Transverse colon (tissue), 4 donors: ENCODE data around the gene FXYD7. TPM values are rescaled to one million over a fixed set of nuclear protein-coding genes. Genes with fewer than 3 reads are reported as not detected.

Experiments used
- DNase-seq: peaks from one replicate; pipeline ENCODE4 v3.0.0-alpha.2; 2019
- H3K27ac ChIP-seq, 4 donors: fragments of 200-600 bp; sonication (generic); 2 replicates each; pipeline ENCODE4 v1.5.1; 2016 to 2018; ENCODE audit warnings: inconsistent platforms in 4 of 4
- H3K27me3 ChIP-seq: fragments of 200-600 bp; sonication (generic); 2 replicates; pipeline ENCODE4 v1.5.1; 2017; ENCODE audit warnings: inconsistent platforms
- H3K36me3 ChIP-seq, 4 donors: fragments of 200-600 bp; sonication (generic); 2 replicates each; pipeline ENCODE4 v1.5.1; 2017 to 2019; ENCODE audit warnings: inconsistent platforms in 4 of 4
- H3K4me1 ChIP-seq, 4 donors: fragments of 200-600 bp; sonication (generic); 2 replicates each; pipeline ENCODE4 v1.5.1; 2017 to 2020; ENCODE audit warnings: inconsistent platforms in 4 of 4
- H3K4me3 ChIP-seq, 4 donors: fragments of 200-600 bp; sonication (generic); 1 replicate in 1 of 4; 2 replicates in 3 of 4; pipeline versions ENCODE4 v1.5.1 to v1.6.1; 2017 to 2019; ENCODE audit warnings: inconsistent platforms in 4 of 4
- H3K9me3 ChIP-seq, 2 donors: fragments of 200-600 bp; sonication (generic); 2 replicates each; pipeline ENCODE4 v1.5.1; 2017 to 2019; ENCODE audit warnings: inconsistent platforms in 2 of 2
- CTCF ChIP-seq, 5 experiments: fragments of 200-600 bp in 3 of 5; fragments of 450-650 bp in 2 of 5; sonication (generic) in 3 of 5; IDR thresholded peaks; 1 replicate in 2 of 5; 2 replicates in 3 of 5; pipeline ENCODE4 v1.5.1; 2016 to 2017; ENCODE audit warnings: antibody characterized with exemption in 5 of 5, inconsistent platforms in 3 of 5, mild to moderate bottlenecking in 2 of 5, moderate library complexity in 1 of 5
- EP300 ChIP-seq: sonication (generic); formaldehyde crosslinking; IDR thresholded peaks from one replicate; pipeline ENCODE4 v1.6.1; 2017; ENCODE audit warnings: antibody characterized with exemption, low read depth
- POLR2A ChIP-seq: fragments of 450-650 bp; IDR thresholded peaks from one replicate; pipeline ENCODE4 v1.6.1; 2016; ENCODE audit warnings: antibody characterized with exemption, mild to moderate bottlenecking, moderate library complexity
- POLR2AphosphoS5 ChIP-seq, 3 donors: sonication (generic); formaldehyde crosslinking; IDR thresholded peaks; one replicate each; pipeline ENCODE4 v1.6.1; 2016; ENCODE audit warnings: antibody characterized with exemption in 3 of 3
- WGBS, 2 donors: methylation state at CpG; one replicate each; pipeline ENCODE4 v1.1.5; 2018; ENCODE audit warnings: low coverage in 1 of 2; 5-methylcytosine and 5-hydroxymethylcytosine counted together
- in situ Hi-C, 4 donors: fragments of 200-750 bp; cut with MboI; loops; one replicate each; pipeline versions ENCODE4 v1.15.0 to v1.15.1; 2017; ENCODE audit warnings: low sequenced_read_pairs in 3 of 4, low pct_ligation_motif_present in 1 of 4, low pct_unique_long_range_greater_than_20kb in 1 of 4
- intact Hi-C: fragments of 100-400 bp; cut with DNase I; formaldehyde crosslinking; loops from one replicate; pipeline ENCODE4 v1.15.1; 2023; ENCODE audit warnings: low total_unique reads
- total RNA-seq, 4 donors: library from RNA; depleted of rRNA; stranded (reverse); fragments of >200 nt; gene quantifications; one replicate each; pipeline ENCODE4 v1.1.0, GENCODE V29; 2016

Gene FXYD7
- total RNA-seq, 4 donors from 2014 or later, result not detected

GRCh38 chr19:35170359-35171061 lies 27.5 kb downstream of the FXYD7 start:
- TF ChIP-seq EP300, result no peak
- TF ChIP-seq POLR2A, result no peak
- no peak for TF ChIP-seq CTCF (IDR thresholded peaks at IDR 0.05)
- TF ChIP-seq POLR2AphosphoS5 (IDR thresholded peaks at IDR 0.05), result no peak
- no peak for DNase-seq
- 65 to 82% methylated on average over 3 to 7 of the region's 7 CpGs for WGBS, 2 donors
- Histone ChIP-seq H3K36me3 (no peaks in the 10 kb centered on the region), H3K9me3 (peaks cover 0 to 6% of the 10 kb centered on the region in 2 donors), H3K27me3 (no peaks in the 10 kb centered on the region), H3K27ac (no peak overlapping the region), H3K4me1 (no peaks in the 10 kb centered on the region), H3K4me3 (no peak overlapping the region)
- in situ Hi-C loops (no loop called here), intact Hi-C loops (no loop called here)

- TF ChIP-seq POLR2AphosphoS5 (IDR thresholded peaks at IDR 0.05) (no peak), CTCF (IDR thresholded peaks at IDR 0.05) (no peak), EP300 (no peak), POLR2A (no peak)
- no peak overlapping the region for H3K4me3 ChIP-seq
- DNase-seq, result no peak
- intact Hi-C loops (no loop called here), in situ Hi-C loops (no loop called here)
- H3K9me3 ChIP-seq, result no peaks in the 10 kb centered on the region
- WGBS, 2 donors, result 33 to 40% methylated on average over 3 of the region's 3 CpGs
- H3K27ac ChIP-seq, result no peak overlapping the region
- no peaks in the 10 kb centered on the region for H3K36me3 ChIP-seq
- H3K27me3 ChIP-seq, result no peaks in the 10 kb centered on the region
- H3K4me1 ChIP-seq, result no peaks in the 10 kb centered on the region
Observed at GRCh38 chr19:35171730-35172129, 28.7 kb downstream of the FXYD7 start.

- in situ Hi-C loops, result no loop called here
- Histone ChIP-seq H3K27me3 (no peaks in the 10 kb centered on the region), H3K27ac (no peak overlapping the region), H3K36me3 (no peaks in the 10 kb centered on the region), H3K4me3 (no peak overlapping the region), H3K4me1 (no peaks in the 10 kb centered on the region), H3K9me3 (no peaks in the 10 kb centered on the region)
- TF ChIP-seq CTCF (IDR thresholded peaks at IDR 0.05), result no peak
- no peak for TF ChIP-seq EP300
- TF ChIP-seq POLR2AphosphoS5 (IDR thresholded peaks at IDR 0.05), result no peak
- TF ChIP-seq POLR2A, result no peak
- 84 to 90% methylated on average over 6 of the region's 6 CpGs for WGBS, 2 donors
- no peak for DNase-seq
- intact Hi-C loops, result no loop called here
Observed at GRCh38 chr19:35174226-35174625, 31.2 kb downstream of the FXYD7 start.

GRCh38 chr19:35176181-35176570 lies 33.1 kb downstream of the FXYD7 start:
- H3K27me3 ChIP-seq, result no peaks in the 10 kb centered on the region
- no peaks in the 10 kb centered on the region for H3K36me3 ChIP-seq
- TF ChIP-seq POLR2A (no peak), EP300 (no peak), CTCF (IDR thresholded peaks at IDR 0.05) (no peak), POLR2AphosphoS5 (IDR thresholded peaks at IDR 0.05) (no peak)
- 60 to 79% methylated on average over 1 to 3 of the region's 3 CpGs for WGBS, 2 donors
- intact Hi-C loops, result no loop called here
- H3K4me1 ChIP-seq, result no peaks in the 10 kb centered on the region
- no peaks in the 10 kb centered on the region for H3K9me3 ChIP-seq
- H3K4me3 ChIP-seq, result no peak overlapping the region
- in situ Hi-C loops, result no loop called here
- no peak for DNase-seq
- H3K27ac ChIP-seq, result no peak overlapping the region
